Astrocyte of the cerebellum (primary cell): ENCODE results near the gene PILRB.
A peak's percentile ranks its signal among the peaks of the same experiment; 100 is the strongest.

ENCODE experiments used
- DNase-seq: peaks from one replicate; pipeline ENCODE4 v3.0.0-alpha.2; 2011; ENCODE audit warnings: low read depth
- H3K4me3 ChIP-seq: 2 replicates; pipeline ENCODE4 v1.5.1; 2011; ENCODE audit warnings: mild to moderate bottlenecking, low read depth, low read length, moderate library complexity
- in situ Hi-C: cut with HindIII; loops from 2 replicates; pipeline ENCODE4 v1.10.0; 2017; ENCODE audit warnings: low sequenced_read_pairs
- TF ChIP-seq, protein P1 (sequence below): IDR thresholded peaks from 2 replicates; pipeline ENCODE4 v1.5.1; 2012; ENCODE audit warnings: low read length, low read depth, moderate library complexity, mild to moderate bottlenecking; ENCODE audit errors: missing control alignments

PILRB gene

GRCh38 chr7:100394077-100394476, 36.2 kb downstream of the PILRB start:
- in situ Hi-C loops, result no loop called here
- TF ChIP-seq, protein P1, sequence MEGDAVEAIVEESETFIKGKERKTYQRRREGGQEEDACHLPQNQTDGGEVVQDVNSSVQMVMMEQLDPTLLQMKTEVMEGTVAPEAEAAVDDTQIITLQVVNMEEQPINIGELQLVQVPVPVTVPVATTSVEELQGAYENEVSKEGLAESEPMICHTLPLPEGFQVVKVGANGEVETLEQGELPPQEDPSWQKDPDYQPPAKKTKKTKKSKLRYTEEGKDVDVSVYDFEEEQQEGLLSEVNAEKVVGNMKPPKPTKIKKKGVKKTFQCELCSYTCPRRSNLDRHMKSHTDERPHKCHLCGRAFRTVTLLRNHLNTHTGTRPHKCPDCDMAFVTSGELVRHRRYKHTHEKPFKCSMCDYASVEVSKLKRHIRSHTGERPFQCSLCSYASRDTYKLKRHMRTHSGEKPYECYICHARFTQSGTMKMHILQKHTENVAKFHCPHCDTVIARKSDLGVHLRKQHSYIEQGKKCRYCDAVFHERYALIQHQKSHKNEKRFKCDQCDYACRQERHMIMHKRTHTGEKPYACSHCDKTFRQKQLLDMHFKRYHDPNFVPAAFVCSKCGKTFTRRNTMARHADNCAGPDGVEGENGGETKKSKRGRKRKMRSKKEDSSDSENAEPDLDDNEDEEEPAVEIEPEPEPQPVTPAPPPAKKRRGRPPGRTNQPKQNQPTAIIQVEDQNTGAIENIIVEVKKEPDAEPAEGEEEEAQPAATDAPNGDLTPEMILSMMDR, result no peak
- H3K4me3 ChIP-seq, result no peak overlapping the region
- DNase-seq, result no peak

DNA sequence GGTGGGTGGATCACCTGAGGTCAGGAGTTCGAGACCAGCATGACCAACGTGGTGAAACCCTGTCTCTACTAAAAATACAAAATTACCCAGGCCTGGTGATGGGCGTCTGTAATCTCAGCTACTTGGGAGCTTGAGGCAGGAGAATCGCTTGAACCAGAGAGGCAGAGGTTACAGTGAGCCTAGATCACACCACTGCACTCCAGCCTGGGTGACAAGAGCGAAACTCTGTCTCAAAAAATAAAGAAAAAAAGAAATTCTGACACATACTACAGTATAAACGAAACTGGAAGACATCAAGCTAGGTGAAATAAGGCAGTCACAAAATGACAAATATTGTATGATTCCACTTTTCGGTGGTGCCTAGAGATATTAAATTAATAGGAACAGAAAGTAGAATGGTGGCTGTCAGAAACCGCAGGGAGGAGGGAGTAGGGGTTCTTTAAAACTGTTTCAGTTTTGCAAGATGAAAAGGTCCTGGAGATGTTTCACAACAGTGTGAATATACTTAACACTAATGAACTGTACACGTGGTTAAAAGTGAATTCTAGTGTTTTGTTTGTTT, 38.6 kb downstream of the PILRB start:
- in situ Hi-C loops, result no loop called here
- H3K4me3 ChIP-seq, result no peak overlapping the region
- TF ChIP-seq, protein P1, result no peak
- no peak for DNase-seq

- TF ChIP-seq, protein P1, result no peak
- no peak overlapping the region for H3K4me3 ChIP-seq
- in situ Hi-C loops, result no loop called here
- DNase-seq, result no peak
Observed at GRCh38 chr7:100397315-100398081, 39.6 kb downstream of the PILRB start.

DNA sequence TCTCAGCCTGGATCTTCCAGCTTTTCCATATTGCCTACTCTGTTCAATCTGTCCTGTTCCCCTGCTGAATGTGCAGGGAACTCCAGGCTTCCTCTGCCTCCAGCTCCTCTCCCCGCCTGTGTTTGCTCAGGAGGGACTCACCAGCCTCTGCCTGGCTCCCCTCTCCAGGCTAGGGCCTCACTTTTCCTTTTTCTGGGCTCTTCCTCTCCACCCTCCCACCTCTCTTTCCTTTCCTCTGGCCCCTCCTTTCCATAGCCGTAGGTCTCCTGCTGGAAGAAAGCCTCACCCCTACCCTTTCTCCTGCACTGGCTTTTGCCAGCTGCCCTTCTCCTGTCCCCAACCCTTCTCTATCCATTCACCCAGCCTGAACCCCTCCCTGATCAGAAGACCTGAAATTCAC, 40.3 kb downstream of the PILRB start:
- H3K4me3 ChIP-seq, result no peak overlapping the region
- TF ChIP-seq, protein P1, result no peak
- in situ Hi-C loops, result no loop called here
- DNase-seq, result no peak

GRCh38 chr7:100400041-100400440, 42.1 kb downstream of the PILRB start:
- TF ChIP-seq, protein P1, result no peak
- in situ Hi-C loops, result no loop called here
- no peak for DNase-seq
- H3K4me3 ChIP-seq, result no peak overlapping the region

DNA sequence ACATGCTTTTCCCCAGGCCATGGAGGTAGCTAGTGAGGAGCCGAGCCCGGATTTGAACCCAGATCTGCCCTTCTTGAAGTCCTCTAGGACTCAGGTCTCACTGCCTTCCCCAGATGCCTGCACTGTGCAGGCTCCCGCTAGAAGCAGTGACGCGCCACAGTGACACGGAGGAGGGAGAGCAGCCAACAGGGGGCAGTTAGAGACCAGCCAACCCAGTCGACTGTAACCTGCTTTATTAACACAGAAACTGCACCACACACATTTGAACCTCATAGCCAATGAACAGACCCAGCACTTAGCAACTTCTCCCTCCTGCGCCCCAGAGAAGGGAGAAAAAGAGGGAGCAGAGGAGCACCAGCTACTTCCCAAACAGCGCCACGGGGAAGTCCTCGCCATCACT, 42.7 kb downstream of the PILRB start:
- in situ Hi-C loops, result no loop called here
- no peak for DNase-seq

More for the DNA sequence above, 42.7 kb downstream of the PILRB start:
- TF ChIP-seq, protein P1, result peak; percentile 7
- H3K4me3 ChIP-seq, result no peak overlapping the region
